ENCODE results near the gene LRP1.

Gene LRP1

GRCh38 chr12:57146961-57147944 is 19.0 kb downstream of the LRP1 start, which contains the start of gene LRP1-AS:
Gene LRP1-AS (minus strand): TSS chr12:57147619.
- H3K27ac ChIP-seq (ENCODE audit: low read depth, low read length), result peak within 1 kb of the TSS; percentile 93
- no peaks in the 10 kb centered on the region for H3K9me3 ChIP-seq (ENCODE audit: control insufficient read depth in 5 of 5, low read length in 5 of 5)
- peak within 1 kb of the TSS in 1 of 5 donors; percentile 3 for H3K4me3 ChIP-seq (ENCODE audit: low read depth in 1 of 5, low read length in 5 of 5)
- peaks cover 53 to 99% (median 91%) of the 10 kb centered on the region in 5 donors for H3K4me1 ChIP-seq (ENCODE audit: control insufficient read depth in 5 of 5, insufficient read depth in 5 of 5, low read length in 5 of 5)
- H3K36me3 ChIP-seq (ENCODE audit: control insufficient read depth in 5 of 5, insufficient read depth in 5 of 5, low read length in 5 of 5), result peaks cover 4 to 76% (median 51%) of the 10 kb centered on the region in 5 donors
- H3K27me3 ChIP-seq (ENCODE audit: control insufficient read depth in 5 of 5, insufficient read depth in 4 of 5, low read length in 5 of 5), result no peaks in the 10 kb centered on the region
- H3K9ac ChIP-seq (ENCODE audit: low read length in 5 of 5), result peak within 1 kb of the TSS; percentile 10 to 76 (median 60)

- Histone ChIP-seq H3K27me3 (ENCODE audit: control insufficient read depth in 5 of 5, insufficient read depth in 4 of 5, low read length in 5 of 5) (no peaks in the 10 kb centered on the region), H3K4me1 (ENCODE audit: control insufficient read depth in 5 of 5, insufficient read depth in 5 of 5, low read length in 5 of 5) (peaks cover 53 to 99% (median 92%) of the 10 kb centered on the region in 5 donors), H3K9me3 (ENCODE audit: control insufficient read depth in 5 of 5, low read length in 5 of 5) (no peaks in the 10 kb centered on the region), H3K36me3 (ENCODE audit: control insufficient read depth in 5 of 5, insufficient read depth in 5 of 5, low read length in 5 of 5) (peaks cover 4 to 68% (median 39%) of the 10 kb centered on the region in 5 donors), H3K27ac (ENCODE audit: low read depth, low read length) (peak overlapping the region; percentile 93), H3K9ac (ENCODE audit: low read length in 5 of 5) (peak overlapping the region in 4 of 5 donors; percentile 60 to 76 (median 74)), H3K4me3 (ENCODE audit: low read depth in 1 of 5, low read length in 5 of 5) (peak overlapping the region in 4 of 5 donors; percentile 3 to 46 (median 28))
Observed at GRCh38 chr12:57148469-57149244, 20.4 kb downstream of the LRP1 start.

- Histone ChIP-seq H3K27ac (ENCODE audit: low read depth, low read length) (peak overlapping the region; percentile 93), H3K9ac (ENCODE audit: low read length in 5 of 5) (peak overlapping the region; percentile 1 to 76 (median 73)), H3K27me3 (ENCODE audit: control insufficient read depth in 5 of 5, insufficient read depth in 4 of 5, low read length in 5 of 5) (no peaks in the 10 kb centered on the region), H3K4me3 (ENCODE audit: low read depth in 1 of 5, low read length in 5 of 5) (peak overlapping the region in 4 of 5 donors; percentile 12 to 46 (median 28)), H3K9me3 (ENCODE audit: control insufficient read depth in 5 of 5, low read length in 5 of 5) (no peaks in the 10 kb centered on the region), H3K4me1 (ENCODE audit: control insufficient read depth in 5 of 5, insufficient read depth in 5 of 5, low read length in 5 of 5) (peaks cover 55 to 100% (median 99%) of the 10 kb centered on the region in 5 donors), H3K36me3 (ENCODE audit: control insufficient read depth in 5 of 5, insufficient read depth in 5 of 5, low read length in 5 of 5) (peaks cover 4 to 68% (median 39%) of the 10 kb centered on the region in 5 donors)
Observed at GRCh38 chr12:57149245-57149900, 21.1 kb downstream of the LRP1 start.

- Histone ChIP-seq H3K36me3 (ENCODE audit: control insufficient read depth in 5 of 5, insufficient read depth in 5 of 5, low read length in 5 of 5) (peaks cover 0 to 68% (median 39%) of the 10 kb centered on the region in 5 donors), H3K4me1 (ENCODE audit: control insufficient read depth in 5 of 5, insufficient read depth in 5 of 5, low read length in 5 of 5) (peaks cover 52 to 100% (median 99%) of the 10 kb centered on the region in 5 donors), H3K9ac (ENCODE audit: low read length in 5 of 5) (peak overlapping the region in 3 of 5 donors; percentile 47 to 74 (median 73)), H3K27ac (ENCODE audit: low read depth, low read length) (peak overlapping the region; percentile 93), H3K9me3 (ENCODE audit: control insufficient read depth in 5 of 5, low read length in 5 of 5) (no peaks in the 10 kb centered on the region), H3K4me3 (ENCODE audit: low read depth in 1 of 5, low read length in 5 of 5) (peak overlapping the region in 1 of 5 donors; percentile 17), H3K27me3 (ENCODE audit: control insufficient read depth in 5 of 5, insufficient read depth in 4 of 5, low read length in 5 of 5) (no peaks in the 10 kb centered on the region)
Observed at GRCh38 chr12:57150400-57151000, 22.2 kb downstream of the LRP1 start.

- Histone ChIP-seq H3K36me3 (ENCODE audit: control insufficient read depth in 5 of 5, insufficient read depth in 5 of 5, low read length in 5 of 5) (peaks cover 0 to 68% (median 39%) of the 10 kb centered on the region in 5 donors), H3K27me3 (ENCODE audit: control insufficient read depth in 5 of 5, insufficient read depth in 4 of 5, low read length in 5 of 5) (no peaks in the 10 kb centered on the region), H3K9ac (ENCODE audit: low read length in 5 of 5) (peak overlapping the region in 4 of 5 donors; percentile 42 to 74 (median 65)), H3K27ac (ENCODE audit: low read depth, low read length) (peak overlapping the region; percentile 93), H3K9me3 (ENCODE audit: control insufficient read depth in 5 of 5, low read length in 5 of 5) (no peaks in the 10 kb centered on the region), H3K4me3 (ENCODE audit: low read depth in 1 of 5, low read length in 5 of 5) (peak overlapping the region in 4 of 5 donors; percentile 8 to 36 (median 25)), H3K4me1 (ENCODE audit: control insufficient read depth in 5 of 5, insufficient read depth in 5 of 5, low read length in 5 of 5) (peaks cover 49 to 100% (median 95%) of the 10 kb centered on the region in 5 donors)
Observed at GRCh38 chr12:57151741-57152630, 23.7 kb downstream of the LRP1 start.

- peaks cover 47 to 100% (median 95%) of the 10 kb centered on the region in 5 donors for H3K4me1 ChIP-seq (ENCODE audit: control insufficient read depth in 5 of 5, insufficient read depth in 5 of 5, low read length in 5 of 5)
- H3K9me3 ChIP-seq (ENCODE audit: control insufficient read depth in 5 of 5, low read length in 5 of 5), result no peaks in the 10 kb centered on the region
- H3K4me3 ChIP-seq (ENCODE audit: low read depth in 1 of 5, low read length in 5 of 5), result peak overlapping the region in 3 of 5 donors; percentile 8 to 23 (median 19)
- H3K9ac ChIP-seq (ENCODE audit: low read length in 5 of 5), result peak overlapping the region in 3 of 5 donors; percentile 56 to 74 (median 74)
- peak overlapping the region; percentile 93 for H3K27ac ChIP-seq (ENCODE audit: low read depth, low read length)
- peaks cover 0 to 69% (median 34%) of the 10 kb centered on the region in 5 donors for H3K36me3 ChIP-seq (ENCODE audit: control insufficient read depth in 5 of 5, insufficient read depth in 5 of 5, low read length in 5 of 5)
- H3K27me3 ChIP-seq (ENCODE audit: control insufficient read depth in 5 of 5, insufficient read depth in 4 of 5, low read length in 5 of 5), result no peaks in the 10 kb centered on the region
Observed at GRCh38 chr12:57152639-57153038, 24.4 kb downstream of the LRP1 start.

- H3K27me3 ChIP-seq (ENCODE audit: control insufficient read depth in 5 of 5, insufficient read depth in 4 of 5, low read length in 5 of 5), result no peaks in the 10 kb centered on the region
- H3K9ac ChIP-seq (ENCODE audit: low read length in 5 of 5), result peak overlapping the region in 2 of 5 donors; percentile 21 to 54
- peaks cover 0 to 72% (median 39%) of the 10 kb centered on the region in 5 donors for H3K36me3 ChIP-seq (ENCODE audit: control insufficient read depth in 5 of 5, insufficient read depth in 5 of 5, low read length in 5 of 5)
- H3K4me1 ChIP-seq (ENCODE audit: control insufficient read depth in 5 of 5, insufficient read depth in 5 of 5, low read length in 5 of 5), result peaks cover 41 to 100% (median 95%) of the 10 kb centered on the region in 5 donors
- H3K9me3 ChIP-seq (ENCODE audit: control insufficient read depth in 5 of 5, low read length in 5 of 5), result no peaks in the 10 kb centered on the region
- H3K4me3 ChIP-seq (ENCODE audit: low read depth in 1 of 5, low read length in 5 of 5), result peak overlapping the region in 2 of 5 donors; percentile 12 to 32
- peak overlapping the region; percentile 93 for H3K27ac ChIP-seq (ENCODE audit: low read depth, low read length)
Observed at GRCh38 chr12:57153415-57153997, 25.2 kb downstream of the LRP1 start.

- Histone ChIP-seq H3K9me3 (ENCODE audit: control insufficient read depth in 5 of 5, low read length in 5 of 5) (no peaks in the 10 kb centered on the region), H3K36me3 (ENCODE audit: control insufficient read depth in 5 of 5, insufficient read depth in 5 of 5, low read length in 5 of 5) (peaks cover 0 to 77% (median 44%) of the 10 kb centered on the region in 5 donors), H3K4me3 (ENCODE audit: low read depth in 1 of 5, low read length in 5 of 5) (no peak overlapping the region), H3K27ac (ENCODE audit: low read depth, low read length) (peak overlapping the region; percentile 93), H3K27me3 (ENCODE audit: control insufficient read depth in 5 of 5, insufficient read depth in 4 of 5, low read length in 5 of 5) (no peaks in the 10 kb centered on the region), H3K4me1 (ENCODE audit: control insufficient read depth in 5 of 5, insufficient read depth in 5 of 5, low read length in 5 of 5) (peaks cover 39 to 100% (median 95%) of the 10 kb centered on the region in 5 donors), H3K9ac (ENCODE audit: low read length in 5 of 5) (peak overlapping the region in 3 of 5 donors; percentile 0 to 25 (median 21))
Observed at GRCh38 chr12:57154076-57154475, 25.8 kb downstream of the LRP1 start.
